SU-DHL-6 (cell line): ENCODE data around the gene GPR4.

Experiments used
- CTCF ChIP-seq: fragments of 200-600 bp; sonication (generic); IDR thresholded peaks from one replicate; pipeline ENCODE4 v1.5.1; 2017; ENCODE audit warnings: antibody characterized with exemption, mild to moderate bottlenecking, low read length, moderate library complexity; ENCODE audit not compliant: insufficient read depth, poor library complexity, severe bottlenecking
- EZH2phosphoT487 ChIP-seq: fragments of 200-600 bp; sonication (generic), shearing (Covaris generic); conservative IDR thresholded peaks from 2 replicates; pipeline ENCODE4 v1.6.1; 2018; ENCODE audit warnings: mild to moderate bottlenecking, antibody characterized with exemption, low read length, moderate library complexity, mixed read lengths

DNA sequence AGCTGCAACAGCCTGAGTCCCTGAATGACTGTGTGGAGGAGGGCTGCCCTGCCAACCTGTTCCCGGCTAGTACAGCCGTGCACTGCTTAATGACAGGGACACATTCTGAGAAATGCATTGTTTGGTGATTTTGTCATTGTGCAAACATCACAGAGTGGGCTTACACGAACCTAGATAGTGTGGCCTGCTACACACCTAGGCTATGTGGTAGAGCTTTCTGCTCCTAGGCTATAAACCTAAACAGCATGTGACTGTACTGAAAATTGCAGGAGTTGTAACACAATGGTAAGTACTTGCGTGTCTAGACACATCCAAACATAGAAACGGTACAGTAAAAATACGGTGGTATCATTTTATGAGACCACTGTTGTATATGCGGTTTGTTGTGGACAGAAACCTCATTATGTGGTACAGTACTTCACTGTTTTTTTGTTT lies 59.8 kb downstream of the GPR4 start:
- TF ChIP-seq CTCF: no peak
- no peak for TF ChIP-seq EZH2phosphoT487
